ENCODE results near the gene SHC2. TPM values are rescaled to one million over a fixed set of nuclear protein-coding genes. Genes with fewer than 3 reads are reported as not detected.

The SHC2 gene
- total and polyA plus RNA-seq, 2 of the 13 experiments (the other 11 are each of a cell fraction or from before 2014, with no cell fraction given) = 9.0 to 18.3 TPM

GRCh38 chr19:383922-384798, 76.7 kb downstream of the SHC2 start (continued):
- TF ChIP-seq HMGXB4 (CRISPR knock-in tag; IDR thresholded peaks at IDR 0.05; ENCODE audit: borderline replicate concordance in 1 of 2, low read depth in 1 of 2) (0 out of 4 replicates have a peak, but pooled peaks of 1 of the 2 experiments have one; percentile 50), ZNF143 (CRISPR knock-in tag; IDR thresholded peaks at IDR 0.05) (no peak), MAZ (IDR thresholded peaks at IDR 0.05; ENCODE audit: borderline replicate concordance, low read depth, low read length) (peak; percentile 46; the same call in 1 of the 2 replicates), MAZ (CRISPR knock-in tag; IDR thresholded peaks at IDR 0.05; ENCODE audit: low read depth) (no peak), TEAD3 (CRISPR knock-in tag; optimal IDR thresholded peaks at IDR 0.05; ENCODE audit: borderline replicate concordance) (peak; percentile 31), ZNF574 (CRISPR knock-in tag; IDR thresholded peaks at IDR 0.05) (peak; percentile 25; the same call in 1 of the 2 replicates), CTCF (CRISPR knock-in tag; IDR thresholded peaks at IDR 0.05) (peak; percentile 86), MTF2 (CRISPR knock-in tag; IDR thresholded peaks at IDR 0.05; ENCODE audit: borderline replicate concordance) (peak; percentile 43; the same call in 1 of the 2 replicates), ZFY (CRISPR knock-in tag; IDR thresholded peaks at IDR 0.05) (peak; percentile 29; the same call in 1 of the 2 replicates), TEAD2 (CRISPR knock-in tag; IDR thresholded peaks at IDR 0.05) (no peak), ZNF883 (CRISPR knock-in tag; IDR thresholded peaks at IDR 0.05; ENCODE audit: not compliant biosample characterization) (peak; percentile 25), POGZ (CRISPR knock-in tag; IDR thresholded peaks at IDR 0.05) (no peak), SP1 (IDR thresholded peaks at IDR 0.05) (no peak), SP1 (CRISPR knock-in tag; IDR thresholded peaks at IDR 0.05) (no peak), KAT8 (CRISPR knock-in tag; IDR thresholded peaks at IDR 0.05) (no peak)
- TF ChIP-seq, protein P1, sequence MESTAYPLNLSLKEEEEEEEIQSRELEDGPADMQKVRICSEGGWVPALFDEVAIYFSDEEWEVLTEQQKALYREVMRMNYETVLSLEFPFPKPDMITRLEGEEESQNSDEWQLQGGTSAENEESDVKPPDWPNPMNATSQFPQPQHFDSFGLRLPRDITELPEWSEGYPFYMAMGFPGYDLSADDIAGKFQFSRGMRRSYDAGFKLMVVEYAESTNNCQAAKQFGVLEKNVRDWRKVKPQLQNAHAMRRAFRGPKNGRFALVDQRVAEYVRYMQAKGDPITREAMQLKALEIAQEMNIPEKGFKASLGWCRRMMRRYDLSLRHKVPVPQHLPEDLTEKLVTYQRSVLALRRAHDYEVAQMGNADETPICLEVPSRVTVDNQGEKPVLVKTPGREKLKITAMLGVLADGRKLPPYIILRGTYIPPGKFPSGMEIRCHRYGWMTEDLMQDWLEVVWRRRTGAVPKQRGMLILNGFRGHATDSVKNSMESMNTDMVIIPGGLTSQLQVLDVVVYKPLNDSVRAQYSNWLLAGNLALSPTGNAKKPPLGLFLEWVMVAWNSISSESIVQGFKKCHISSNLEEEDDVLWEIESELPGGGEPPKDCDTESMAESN (CRISPR knock-in tag; conservative IDR thresholded peaks at IDR 0.05) = 0 out of 2 replicates have a peak, but pooled peaks have one; percentile 50
- TF ChIP-seq, protein P2, sequence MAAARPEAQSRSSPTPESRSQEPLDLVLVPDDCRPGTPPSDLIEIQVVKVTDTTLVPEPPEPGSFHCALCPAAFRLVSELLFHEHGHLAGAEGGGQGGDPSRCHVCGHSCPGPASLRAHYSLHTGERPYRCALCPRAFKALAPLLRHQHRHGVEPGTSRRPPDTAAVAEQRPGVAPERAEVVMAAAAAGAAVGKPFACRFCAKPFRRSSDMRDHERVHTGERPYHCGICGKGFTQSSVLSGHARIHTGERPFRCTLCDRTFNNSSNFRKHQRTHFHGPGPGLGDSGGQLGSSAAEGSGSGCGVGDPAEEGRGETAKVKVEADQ (CRISPR knock-in tag; IDR thresholded peaks at IDR 0.05; ENCODE audit: borderline replicate concordance) = no peak
